ENCODE results near the gene USP21. TPM values are rescaled to one million over a fixed set of nuclear protein-coding genes. Genes with fewer than 3 reads are reported as not detected.

Gene USP21
- total and polyA plus RNA-seq, 9 of the 15 experiments (the other 6 are each of a cell fraction or from before 2014, with no cell fraction given), result 4.9 to 52.4 (median 21.6) TPM

GRCh38 chr1:161165742-161166668 lies 6.7 kb downstream of the USP21 start, which contains the start of gene PPOX (continued):
- TF ChIP-seq E2F6 (IDR thresholded peaks at IDR 0.05; ENCODE audit: borderline replicate concordance in 1 of 2, extremely low read depth in 1 of 2, insufficient read depth in 1 of 2, insufficient read length in 1 of 2, low read depth in 1 of 2, low read length in 1 of 2, poor library complexity in 1 of 2, severe bottlenecking in 1 of 2) (peak; percentile 81 to 85), E2F8 (IDR thresholded peaks at IDR 0.05; ENCODE audit: low read depth, partially characterized antibody) (peak; percentile 30), ZFPM2 (CRISPR knock-in tag; IDR thresholded peaks at IDR 0.05) (no peak), FOXA3 (CRISPR knock-in tag; conservative IDR thresholded peaks at IDR 0.05 in 1 of 2, IDR thresholded peaks at IDR 0.05 in 1 of 2) (0 out of 4 replicates have a peak, but pooled peaks have one; percentile 35 to 37), COPS2 (conservative IDR thresholded peaks at IDR 0.05) (no peak), BACH1 (tag; IDR thresholded peaks at IDR 0.05) (no peak), STAG1 (CRISPR knock-in tag; IDR thresholded peaks at IDR 0.05; ENCODE audit: borderline replicate concordance) (no peak), JUND (IDR thresholded peaks at IDR 0.05; ENCODE audit: borderline replicate concordance, low read depth, low read length) (peak; percentile 76; the same call in 1 of the 2 replicates), JUND (tag; IDR thresholded peaks at IDR 0.05; ENCODE audit: borderline replicate concordance, low read depth, low read length) (0 out of 3 replicates have a peak, but pooled peaks have one; percentile 62), BDP1 (IDR thresholded peaks at IDR 0.05; ENCODE audit: insufficient read depth, insufficient read length) (no peak), GTF2E2 (tag; IDR thresholded peaks at IDR 0.05) (no peak), TEAD4 (IDR thresholded peaks at IDR 0.05; ENCODE audit: low read length) (peak; percentile 98), TEAD4 (CRISPR knock-in tag; IDR thresholded peaks at IDR 0.05; ENCODE audit: borderline replicate concordance) (no peak), KDM2B (CRISPR knock-in tag; IDR thresholded peaks at IDR 0.05) (peak; percentile 90; the same call in 1 of the 2 replicates), NRF1 (conservative IDR thresholded peaks at IDR 0.05 in 1 of 2, IDR thresholded peaks at IDR 0.05 in 1 of 2) (peak; percentile 59 to 71), ZNF707 (CRISPR knock-in tag; conservative IDR thresholded peaks at IDR 0.05) (no peak), UBTF (IDR thresholded peaks at IDR 0.05; ENCODE audit: borderline replicate concordance in 1 of 2, low read depth in 2 of 2, low read length in 2 of 2) (peak; percentile 83 to 91; a peak in 3 of 4 replicates), HSF4 (CRISPR knock-in tag; IDR thresholded peaks at IDR 0.05; ENCODE audit: borderline replicate concordance) (no peak), KDM1A (IDR thresholded peaks at IDR 0.05) (peak; percentile 93 to 94), NCOA6 (IDR thresholded peaks at IDR 0.05) (no peak)
